Measurements from ENCODE around the gene C9orf72.
"Not testable (repeated sequence)": the region's sequence is repeated elsewhere in the genome, so short reads cannot be mapped to it uniquely, and the experiment has no call there.

Gene C9orf72

GRCh38 chr9:27510780-27511179 is 62.5 kb downstream of the C9orf72 start:
- DNase-seq = no peak

- DNase-seq = no peak
Measured at GRCh38 chr9:27506981-27507380, 66.3 kb downstream of the C9orf72 start.

GRCh38 chr9:27505744-27506161 is 67.5 kb downstream of the C9orf72 start:
- DNase-seq = no peak

GRCh38 chr9:27504259-27504658 is 69.0 kb downstream of the C9orf72 start:
- no peak for DNase-seq

GRCh38 chr9:27503623-27504022 is 69.7 kb downstream of the C9orf72 start:
- DNase-seq = no peak

GRCh38 chr9:27500902-27501301 is 72.4 kb downstream of the C9orf72 start:
- DNase-seq = not testable (repeated sequence)

- DNase-seq = no peak
Measured at GRCh38 chr9:27499451-27499850, 73.8 kb downstream of the C9orf72 start.

GRCh38 chr9:27497883-27498417 is 75.3 kb downstream of the C9orf72 start:
- DNase-seq = no peak

Data from AML-193 (cell line).